Suprapubic skin (tissue), 4 donors: ENCODE measurements around the gene LTV1.

Source experiments
- EP300 ChIP-seq: sonication (generic); formaldehyde crosslinking; IDR thresholded peaks from one replicate; pipeline ENCODE4 v1.6.1; 2017; ENCODE audit warnings: antibody characterized with exemption
- POLR2A ChIP-seq, 2 donors: fragments of 450-650 bp; IDR thresholded peaks; one replicate each; pipeline ENCODE4 v1.6.1; 2017; ENCODE audit warnings: antibody characterized with exemption in 2 of 2, mild to moderate bottlenecking in 2 of 2, moderate library complexity in 2 of 2
- POLR2AphosphoS5 ChIP-seq, 3 donors: sonication (generic); formaldehyde crosslinking; IDR thresholded peaks; one replicate each; pipeline ENCODE4 v1.6.1; 2017; ENCODE audit warnings: antibody characterized with exemption in 3 of 3
- TF ChIP-seq, protein P1 (sequence below), 2 donors: fragments of 200-600 bp in 1 of 2; fragments of 450-650 bp in 1 of 2; sonication (generic) in 1 of 2; IDR thresholded peaks; one replicate each; pipeline ENCODE4 v1.5.1; 2016 to 2019; ENCODE audit warnings: antibody characterized with exemption in 2 of 2, mild to moderate bottlenecking in 1 of 2, moderate library complexity in 1 of 2

DNA sequence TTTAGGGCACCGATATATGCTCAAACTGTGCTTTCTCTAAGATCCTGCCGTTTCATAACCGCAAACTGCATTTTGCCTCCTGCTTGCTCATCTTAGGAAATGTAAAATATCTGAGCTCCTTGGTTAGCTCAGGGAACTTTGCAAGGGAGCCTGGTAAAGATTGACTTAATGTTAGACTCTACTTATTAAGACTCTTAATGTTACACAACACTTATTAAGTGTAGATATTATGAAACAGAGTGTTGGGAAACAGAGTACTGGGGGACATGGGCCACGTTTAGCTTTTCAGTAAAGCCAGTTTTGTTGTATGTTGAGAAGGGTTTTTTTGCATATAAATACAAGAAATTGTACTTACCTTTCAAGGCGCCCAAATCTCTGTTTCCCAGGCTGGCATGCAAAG is 1.9 kb downstream of the LTV1 start:
- TF ChIP-seq, protein P1, sequence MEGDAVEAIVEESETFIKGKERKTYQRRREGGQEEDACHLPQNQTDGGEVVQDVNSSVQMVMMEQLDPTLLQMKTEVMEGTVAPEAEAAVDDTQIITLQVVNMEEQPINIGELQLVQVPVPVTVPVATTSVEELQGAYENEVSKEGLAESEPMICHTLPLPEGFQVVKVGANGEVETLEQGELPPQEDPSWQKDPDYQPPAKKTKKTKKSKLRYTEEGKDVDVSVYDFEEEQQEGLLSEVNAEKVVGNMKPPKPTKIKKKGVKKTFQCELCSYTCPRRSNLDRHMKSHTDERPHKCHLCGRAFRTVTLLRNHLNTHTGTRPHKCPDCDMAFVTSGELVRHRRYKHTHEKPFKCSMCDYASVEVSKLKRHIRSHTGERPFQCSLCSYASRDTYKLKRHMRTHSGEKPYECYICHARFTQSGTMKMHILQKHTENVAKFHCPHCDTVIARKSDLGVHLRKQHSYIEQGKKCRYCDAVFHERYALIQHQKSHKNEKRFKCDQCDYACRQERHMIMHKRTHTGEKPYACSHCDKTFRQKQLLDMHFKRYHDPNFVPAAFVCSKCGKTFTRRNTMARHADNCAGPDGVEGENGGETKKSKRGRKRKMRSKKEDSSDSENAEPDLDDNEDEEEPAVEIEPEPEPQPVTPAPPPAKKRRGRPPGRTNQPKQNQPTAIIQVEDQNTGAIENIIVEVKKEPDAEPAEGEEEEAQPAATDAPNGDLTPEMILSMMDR (IDR thresholded peaks at IDR 0.05), result no peak
- TF ChIP-seq EP300 (no peak), POLR2A (IDR thresholded peaks at IDR 0.05) (no peak), POLR2AphosphoS5 (IDR thresholded peaks at IDR 0.05) (no peak)
